ENCODE data around the gene PTPRM. TPM values are rescaled to one million over a fixed set of nuclear protein-coding genes. Genes with fewer than 3 reads are reported as not detected.
A peak's percentile ranks its signal among the peaks of the same experiment; 100 is the strongest.

Gene PTPRM
- total RNA-seq, 4 donors from 2014 or later, result 62.7 to 94.0 (median 76.0) TPM

DNA sequence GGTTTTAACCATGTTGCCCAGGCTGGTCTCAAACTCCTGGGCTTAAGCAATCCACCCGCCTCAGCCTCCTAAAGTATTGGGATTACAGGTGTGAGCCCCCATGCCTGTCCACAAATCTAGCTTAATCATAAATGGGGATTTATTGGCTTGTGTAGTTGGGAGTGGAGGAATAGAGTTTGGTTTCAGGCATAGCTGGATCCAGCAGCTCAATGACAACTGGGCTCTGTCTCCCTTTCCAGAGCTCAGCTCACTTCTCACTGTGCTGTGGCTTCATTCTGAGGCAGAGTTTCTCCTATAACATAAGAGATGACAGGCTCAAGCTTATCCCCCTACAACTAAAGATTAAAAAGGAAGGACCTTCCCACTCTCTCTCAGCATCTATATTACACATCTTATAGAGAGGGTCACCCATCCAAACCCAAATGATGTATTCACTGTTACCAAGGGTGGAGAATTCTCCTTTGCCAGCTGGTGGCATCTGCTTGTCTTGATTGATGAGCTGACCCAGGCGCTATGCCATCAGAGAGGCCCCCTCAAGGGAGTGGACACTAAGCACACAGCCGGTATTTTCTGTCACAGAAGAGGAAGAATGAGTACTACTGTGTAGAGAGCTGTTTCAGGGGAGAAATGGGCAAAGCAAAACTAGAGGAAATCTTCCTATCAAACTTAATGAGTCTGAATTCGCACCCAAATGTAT lies 280.4 kb downstream of the PTPRM start:
- DNase-seq (ENCODE audit: extremely low spot score), result no peak
- Histone ChIP-seq H3K4me1 (peaks cover 10 to 24% (median 12%) of the 10 kb centered on the region in 4 donors), H3K4me3 (no peak overlapping the region), H3K9me3 (peaks cover 0 to 11% (median 4%) of the 10 kb centered on the region in 4 donors), H3K36me3 (no peaks in the 10 kb centered on the region), H3K27ac (replicated peaks in 1 of 4) (no peak overlapping the region), H3K27me3 (no peaks in the 10 kb centered on the region)
- TF ChIP-seq POLR2A (IDR thresholded peaks at IDR 0.05; ENCODE audit: low read depth) (no peak), POLR2AphosphoS5 (IDR thresholded peaks at IDR 0.05) (no peak), EP300 (IDR thresholded peaks at IDR 0.05) (no peak)
- TF ChIP-seq, protein P1, sequence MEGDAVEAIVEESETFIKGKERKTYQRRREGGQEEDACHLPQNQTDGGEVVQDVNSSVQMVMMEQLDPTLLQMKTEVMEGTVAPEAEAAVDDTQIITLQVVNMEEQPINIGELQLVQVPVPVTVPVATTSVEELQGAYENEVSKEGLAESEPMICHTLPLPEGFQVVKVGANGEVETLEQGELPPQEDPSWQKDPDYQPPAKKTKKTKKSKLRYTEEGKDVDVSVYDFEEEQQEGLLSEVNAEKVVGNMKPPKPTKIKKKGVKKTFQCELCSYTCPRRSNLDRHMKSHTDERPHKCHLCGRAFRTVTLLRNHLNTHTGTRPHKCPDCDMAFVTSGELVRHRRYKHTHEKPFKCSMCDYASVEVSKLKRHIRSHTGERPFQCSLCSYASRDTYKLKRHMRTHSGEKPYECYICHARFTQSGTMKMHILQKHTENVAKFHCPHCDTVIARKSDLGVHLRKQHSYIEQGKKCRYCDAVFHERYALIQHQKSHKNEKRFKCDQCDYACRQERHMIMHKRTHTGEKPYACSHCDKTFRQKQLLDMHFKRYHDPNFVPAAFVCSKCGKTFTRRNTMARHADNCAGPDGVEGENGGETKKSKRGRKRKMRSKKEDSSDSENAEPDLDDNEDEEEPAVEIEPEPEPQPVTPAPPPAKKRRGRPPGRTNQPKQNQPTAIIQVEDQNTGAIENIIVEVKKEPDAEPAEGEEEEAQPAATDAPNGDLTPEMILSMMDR (IDR thresholded peaks at IDR 0.05), result no peak
- intact Hi-C loops (cut with DNase I), result no loop called here
- 85% methylated on average over 4 of the region's 4 CpGs for WGBS

DNA sequence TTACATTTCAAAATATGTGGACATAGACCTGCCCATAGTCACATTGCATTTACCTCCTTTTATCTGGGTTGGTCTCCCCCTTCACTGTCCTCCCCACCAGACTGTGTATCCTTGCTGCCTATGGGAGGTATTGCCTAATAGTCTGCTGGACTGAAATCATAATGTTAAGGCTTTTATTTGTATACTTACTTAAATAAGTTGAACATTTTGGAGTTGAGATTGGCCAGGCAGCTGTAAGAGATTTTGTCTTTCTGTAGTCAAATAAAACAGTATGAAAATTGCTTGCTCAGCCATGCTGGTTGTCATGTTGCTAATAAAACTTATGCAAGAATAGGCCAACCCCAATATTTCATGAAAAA lies 280.9 kb downstream of the PTPRM start:
- intact Hi-C loops (cut with DNase I), result no loop called here
- Histone ChIP-seq H3K4me1 (peaks cover 10 to 24% (median 12%) of the 10 kb centered on the region in 4 donors), H3K27ac (replicated peaks in 1 of 4) (no peak overlapping the region), H3K9me3 (peaks cover 0 to 11% (median 4%) of the 10 kb centered on the region in 4 donors), H3K27me3 (no peaks in the 10 kb centered on the region), H3K36me3 (no peaks in the 10 kb centered on the region), H3K4me3 (no peak overlapping the region)
- no peak for DNase-seq (ENCODE audit: extremely low spot score)
- no peak for TF ChIP-seq POLR2AphosphoS5 (IDR thresholded peaks at IDR 0.05)
- no peak for TF ChIP-seq POLR2A (IDR thresholded peaks at IDR 0.05; ENCODE audit: low read depth)
- TF ChIP-seq, protein P1 (IDR thresholded peaks at IDR 0.05), result no peak

DNA sequence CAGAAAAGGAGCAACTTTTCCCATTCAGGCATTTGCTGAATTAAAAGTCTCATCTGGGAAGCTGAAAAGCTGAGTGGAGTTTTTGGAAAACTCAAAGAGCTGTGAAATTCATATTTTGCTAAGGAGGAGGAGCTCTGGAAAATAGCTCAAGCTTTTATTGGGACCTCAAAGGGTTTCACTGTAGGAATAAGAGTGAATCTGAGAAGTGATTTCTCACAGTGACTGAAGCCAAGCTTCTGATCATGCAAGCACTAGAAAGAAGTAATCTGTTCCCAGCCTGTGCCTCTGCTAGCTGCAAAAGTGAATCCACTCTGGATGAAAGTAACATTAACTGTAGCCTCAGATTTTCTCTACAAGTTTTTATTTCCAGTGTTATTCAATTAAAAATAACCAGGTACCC lies 283.3 kb downstream of the PTPRM start:
- peaks cover 19 to 31% (median 21%) of the 10 kb centered on the region in 4 donors for H3K4me1 ChIP-seq
- no peaks in the 10 kb centered on the region for H3K27me3 ChIP-seq
- no peak overlapping the region for H3K27ac ChIP-seq (replicated peaks in 1 of 4)
- H3K9me3 ChIP-seq, result no peaks in the 10 kb centered on the region
- no peak for DNase-seq (ENCODE audit: extremely low spot score)
- no peak overlapping the region for H3K4me3 ChIP-seq
- TF ChIP-seq, protein P1 (IDR thresholded peaks at IDR 0.05), result no peak
- no peak for TF ChIP-seq POLR2AphosphoS5 (IDR thresholded peaks at IDR 0.05)
- TF ChIP-seq EP300 (IDR thresholded peaks at IDR 0.05), result no peak
- TF ChIP-seq POLR2A (IDR thresholded peaks at IDR 0.05; ENCODE audit: low read depth), result no peak
- H3K36me3 ChIP-seq, result no peaks in the 10 kb centered on the region
- intact Hi-C loops (cut with DNase I), result no loop called here

DNA sequence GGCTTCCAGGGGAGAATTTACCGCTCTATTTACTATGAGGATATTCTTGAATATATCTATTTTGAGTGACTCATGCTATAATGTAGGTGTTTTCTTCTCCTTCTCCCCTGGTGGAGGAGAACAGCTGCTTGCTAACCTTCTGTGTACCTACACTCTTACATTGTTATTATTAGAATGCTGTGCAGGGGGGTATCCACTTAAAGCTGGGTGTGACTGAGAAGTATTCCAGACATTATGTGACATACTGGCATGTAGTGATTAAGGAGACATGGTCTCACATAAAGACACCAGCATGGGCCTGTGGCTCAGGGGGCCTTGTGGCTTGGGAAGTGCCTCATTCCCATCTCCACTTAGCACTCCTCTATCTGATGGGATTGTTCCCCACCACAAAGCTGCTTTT lies 287.9 kb downstream of the PTPRM start:
- Histone ChIP-seq H3K36me3 (no peaks in the 10 kb centered on the region), H3K4me3 (no peak overlapping the region), H3K9me3 (no peaks in the 10 kb centered on the region), H3K4me1 (peaks cover 23 to 31% (median 30%) of the 10 kb centered on the region in 4 donors), H3K27ac (replicated peaks in 1 of 4) (peak overlapping the region in 1 of 4 donors; percentile 22), H3K27me3 (no peaks in the 10 kb centered on the region)
- no peak for TF ChIP-seq POLR2AphosphoS5 (IDR thresholded peaks at IDR 0.05)
- no peak for TF ChIP-seq POLR2A (IDR thresholded peaks at IDR 0.05; ENCODE audit: low read depth)
- TF ChIP-seq, protein P1 (IDR thresholded peaks at IDR 0.05), result no peak
- no peak for TF ChIP-seq EP300 (IDR thresholded peaks at IDR 0.05)
- intact Hi-C loops (cut with DNase I), result no loop called here
- no peak for DNase-seq (ENCODE audit: extremely low spot score)
- WGBS, result 97% methylated on average over 1 of the region's 1 CpG

DNA sequence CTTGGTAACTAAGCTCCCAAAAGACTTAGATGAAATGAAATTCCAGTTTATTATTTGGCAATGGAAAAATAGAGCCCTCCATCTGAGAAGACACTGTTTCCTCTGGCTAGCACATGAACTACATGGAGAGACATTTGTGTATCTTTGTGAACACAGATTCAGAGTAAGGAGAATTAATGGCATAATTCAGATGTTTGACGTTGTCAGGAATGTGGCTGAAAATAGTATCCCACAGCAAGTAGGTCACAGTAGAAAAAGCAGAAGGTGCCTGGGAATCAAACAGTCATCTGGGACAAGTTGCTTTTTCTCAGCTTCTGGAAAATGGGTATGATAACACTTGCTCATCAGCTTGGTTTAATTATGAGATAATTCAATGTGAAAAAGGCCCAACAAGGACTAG lies 288.6 kb downstream of the PTPRM start:
- H3K4me1 ChIP-seq, result peaks cover 23 to 35% (median 32%) of the 10 kb centered on the region in 4 donors
- intact Hi-C loops (cut with DNase I), result no loop called here
- TF ChIP-seq POLR2A (IDR thresholded peaks at IDR 0.05; ENCODE audit: low read depth) (no peak), POLR2AphosphoS5 (IDR thresholded peaks at IDR 0.05) (no peak), EP300 (IDR thresholded peaks at IDR 0.05) (no peak)
- TF ChIP-seq, protein P1 (IDR thresholded peaks at IDR 0.05), result no peak
- no peaks in the 10 kb centered on the region for H3K36me3 ChIP-seq
- no peak for DNase-seq (ENCODE audit: extremely low spot score)
- 0% methylated on average over 1 of the region's 1 CpG for WGBS
- peak overlapping the region in 1 of 4 donors; percentile 35 for H3K27ac ChIP-seq (replicated peaks in 1 of 4)
- no peaks in the 10 kb centered on the region for H3K9me3 ChIP-seq
- no peaks in the 10 kb centered on the region for H3K27me3 ChIP-seq
- H3K4me3 ChIP-seq, result no peak overlapping the region

All from esophagus muscularis mucosa (tissue), 4 donors.